Stimulated activated naive B cell treated with anti-CD40 and anti-IgM and Interleukin-4, amounts not matched to agents 10 μg/mL and 1 μg/mL and 100 μg/mL, for 72 hours (primary cell): ENCODE data around the gene COL5A1.
A peak's percentile ranks its signal among the peaks of the same experiment; 100 is the strongest.

Experiments
- ATAC-seq, 2 donors: fragments of 150-1000 bp; cut with Tn5 transposase; replicated peaks; 2 replicates each; pipeline ENCODE4 v1.10.0; 2021; ENCODE audit warnings: moderate library complexity in 1 of 2
- DNase-seq: peaks from one replicate; pipeline ENCODE4 v3.0.0; 2021
- H3K27ac Mint-ChIP-seq: one replicate; pipeline ENCODE4 v1.8.0; 2022; ENCODE audit warnings: mild to moderate bottlenecking, mixed read lengths
- H3K27me3 Mint-ChIP-seq, 2 donors: one replicate each; pipeline ENCODE4 v1.8.0; 2022; ENCODE audit warnings: mixed read lengths in 2 of 2
- H3K36me3 Mint-ChIP-seq, 2 donors: one replicate each; pipeline ENCODE4 v1.8.0; 2022; ENCODE audit warnings: mixed read lengths in 2 of 2, mild to moderate bottlenecking in 1 of 2
- H3K4me1 Mint-ChIP-seq, 2 donors: one replicate each; pipeline ENCODE4 v1.8.0; 2022; ENCODE audit warnings: mixed read lengths in 2 of 2, mild to moderate bottlenecking in 1 of 2
- H3K4me3 Mint-ChIP-seq, 2 donors: one replicate each; pipeline ENCODE4 v1.8.0; 2022; ENCODE audit warnings: mild to moderate bottlenecking in 2 of 2, mixed read lengths in 2 of 2, moderate library complexity in 1 of 2
- H3K9me3 Mint-ChIP-seq, 2 donors: one replicate each; pipeline ENCODE4 v1.8.0; 2022; ENCODE audit warnings: mixed read lengths in 2 of 2, mild to moderate bottlenecking in 1 of 2

COL5A1 gene

GRCh38 chr9:134743853-134744252 is 102.2 kb downstream of the COL5A1 start:
- H3K4me3 Mint-ChIP-seq, result no peak overlapping the region
- H3K4me1 Mint-ChIP-seq, result peaks cover 0 to 8% of the 10 kb centered on the region in 2 donors
- peaks cover 4% of the 10 kb centered on the region in 2 donors for H3K9me3 Mint-ChIP-seq
- DNase-seq, result no peak
- H3K36me3 Mint-ChIP-seq, result no peaks in the 10 kb centered on the region
- ATAC-seq, result no peak
- peaks cover 9 to 10% of the 10 kb centered on the region in 2 donors for H3K27me3 Mint-ChIP-seq
- H3K27ac Mint-ChIP-seq, result no peak overlapping the region

DNA sequence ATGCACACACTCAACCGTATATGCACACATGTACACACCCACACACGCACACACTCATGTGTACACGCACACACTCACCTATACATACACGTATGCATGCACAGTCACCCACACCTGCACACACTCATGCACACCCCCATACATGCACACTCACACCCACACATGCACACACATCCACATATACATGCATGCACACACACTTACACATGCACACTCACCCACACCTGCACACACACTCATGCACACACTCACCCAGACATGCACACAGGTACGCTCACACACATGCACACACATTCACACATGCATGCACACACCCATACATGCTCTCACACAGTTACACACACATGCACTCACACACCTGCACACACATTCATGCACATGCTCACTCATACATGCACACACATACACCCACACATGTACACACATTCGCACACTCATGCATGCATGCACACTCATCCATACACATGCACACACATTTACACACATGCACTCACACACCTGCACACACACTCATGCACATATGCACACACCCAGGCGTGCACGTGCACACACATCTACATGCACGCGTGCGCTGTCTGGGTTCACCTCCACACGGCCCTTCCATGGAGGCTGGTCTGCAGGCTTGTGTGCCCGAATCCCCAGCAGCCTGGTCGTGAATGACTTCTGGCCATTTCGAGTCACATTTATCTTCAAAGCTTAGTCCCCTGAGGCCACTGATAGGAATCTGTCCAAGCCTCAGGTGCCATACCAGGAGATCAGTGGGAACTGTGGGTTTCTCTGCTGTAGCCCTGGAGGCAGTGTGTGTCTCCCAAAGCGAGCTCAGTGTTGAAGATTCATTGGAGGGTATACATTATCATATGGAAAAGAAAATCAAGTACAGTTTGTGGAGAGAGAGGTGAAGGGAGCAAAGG is 103.0 kb downstream of the COL5A1 start:
- no peaks in the 10 kb centered on the region for H3K36me3 Mint-ChIP-seq
- H3K27me3 Mint-ChIP-seq, result peaks cover under 1 to 2% of the 10 kb centered on the region in 2 donors

DNA sequence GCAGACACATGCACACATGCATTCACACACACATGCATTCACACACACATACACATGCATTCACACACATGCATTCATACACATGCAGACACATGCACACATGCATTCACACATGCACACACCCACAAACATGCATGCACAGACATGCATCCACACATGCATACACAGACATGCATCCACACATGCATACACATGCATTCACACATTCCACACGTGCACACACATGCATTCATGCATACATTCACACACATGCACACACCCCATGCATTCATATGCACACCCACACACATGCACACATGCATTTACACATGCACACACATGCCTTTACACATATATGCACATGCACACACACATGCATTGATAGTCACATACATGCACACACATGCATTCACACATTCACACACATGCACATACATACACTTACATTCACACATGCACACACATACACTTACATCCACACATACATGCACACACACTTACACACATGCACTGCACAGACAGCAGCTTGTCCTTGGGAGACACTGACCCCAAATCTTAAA is 106.4 kb downstream of the COL5A1 start:
- H3K4me3 Mint-ChIP-seq, result no peak overlapping the region
- ATAC-seq (no peak), DNase-seq (no peak)
- no peaks in the 10 kb centered on the region for H3K36me3 Mint-ChIP-seq
- peaks cover 4% of the 10 kb centered on the region in 2 donors for H3K9me3 Mint-ChIP-seq
- no peak overlapping the region for H3K27ac Mint-ChIP-seq
- peaks cover 0 to 11% of the 10 kb centered on the region in 2 donors for H3K27me3 Mint-ChIP-seq
- H3K4me1 Mint-ChIP-seq, result peaks cover under 1 to 6% of the 10 kb centered on the region in 2 donors

More for the DNA sequence above, 103.0 kb downstream of the COL5A1 start:
- H3K27ac Mint-ChIP-seq, result no peak overlapping the region
- peaks cover 0 to 3% of the 10 kb centered on the region in 2 donors for H3K4me1 Mint-ChIP-seq
- ATAC-seq, result no peak
- DNase-seq, result no peak
- H3K9me3 Mint-ChIP-seq, result peaks cover 4% of the 10 kb centered on the region in 2 donors
- no peak overlapping the region for H3K4me3 Mint-ChIP-seq

DNA sequence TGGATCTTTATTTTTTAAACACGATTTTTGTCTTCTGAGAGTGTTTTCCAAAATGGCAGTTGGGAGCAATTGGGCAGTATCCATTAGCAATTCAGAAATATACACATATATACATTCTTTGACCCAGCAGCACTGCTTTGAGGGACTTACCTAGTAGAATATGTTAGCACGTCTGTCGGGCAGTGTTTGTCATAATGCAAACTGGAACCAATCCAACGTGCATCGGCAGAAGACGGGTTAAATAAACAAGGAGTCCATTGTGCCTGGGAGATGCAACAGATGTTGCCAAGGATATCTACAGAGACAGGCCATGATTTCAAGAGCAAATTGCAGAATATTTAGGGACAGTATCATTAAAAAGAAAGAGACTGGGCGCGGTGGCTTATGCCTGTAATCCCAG is 107.0 kb downstream of the COL5A1 start:
- no peak overlapping the region for H3K4me3 Mint-ChIP-seq
- peaks cover 4 to 16% of the 10 kb centered on the region in 2 donors for H3K27me3 Mint-ChIP-seq
- no peaks in the 10 kb centered on the region for H3K36me3 Mint-ChIP-seq
- ATAC-seq (no peak), DNase-seq (no peak)
- peaks cover 4% of the 10 kb centered on the region in 2 donors for H3K9me3 Mint-ChIP-seq
- no peak overlapping the region for H3K27ac Mint-ChIP-seq
- peaks cover 5 to 6% of the 10 kb centered on the region in 2 donors for H3K4me1 Mint-ChIP-seq

DNA sequence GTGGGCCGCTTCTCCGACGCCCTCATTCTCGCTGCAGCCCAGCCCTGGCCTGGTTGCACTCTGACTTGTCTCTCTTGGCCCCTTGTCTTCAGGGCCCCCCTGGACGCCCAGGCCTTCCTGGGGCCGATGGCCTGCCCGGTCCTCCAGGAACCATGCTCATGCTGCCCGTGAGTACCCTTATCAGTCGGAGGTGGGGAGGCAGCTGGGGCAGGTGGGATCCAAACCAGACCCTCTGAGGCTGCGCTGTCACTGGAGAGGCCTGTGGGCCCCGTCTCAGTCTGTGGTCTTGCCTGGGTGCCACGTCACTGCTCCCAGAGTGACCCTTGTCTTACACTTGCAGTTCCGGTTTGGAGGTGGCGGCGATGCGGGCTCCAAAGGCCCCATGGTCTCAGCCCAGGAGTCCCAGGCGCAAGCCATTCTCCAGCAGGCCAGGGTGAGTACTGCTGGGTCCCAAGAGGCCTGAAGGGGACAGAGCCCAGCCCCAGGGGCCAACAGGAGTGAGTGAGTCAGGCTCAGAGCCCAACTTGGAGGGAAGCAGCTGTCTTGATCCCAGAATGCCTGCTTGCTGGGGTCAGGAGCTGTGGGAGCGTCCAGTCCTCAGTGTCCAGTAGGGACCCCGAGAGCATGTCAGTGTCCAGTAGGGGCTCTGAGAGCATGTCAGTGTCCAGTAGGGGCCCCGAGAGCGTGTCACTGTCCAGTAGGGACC is 109.0 kb downstream of the COL5A1 start:
- Mint-ChIP-seq H3K27ac (peak overlapping the region; percentile 51), H3K4me3 (no peak overlapping the region), H3K4me1 (peaks cover 5 to 6% of the 10 kb centered on the region in 2 donors), H3K36me3 (no peaks in the 10 kb centered on the region), H3K27me3 (peaks cover 4 to 18% of the 10 kb centered on the region in 2 donors), H3K9me3 (peaks cover 2 to 4% of the 10 kb centered on the region in 2 donors)
- DNase-seq (no peak), ATAC-seq (no peak)

- H3K27ac Mint-ChIP-seq, result no peak overlapping the region
- H3K9me3 Mint-ChIP-seq, result peaks cover 2 to 4% of the 10 kb centered on the region in 2 donors
- H3K4me3 Mint-ChIP-seq, result no peak overlapping the region
- ATAC-seq (no peak), DNase-seq (no peak)
- peaks cover 7 to 27% of the 10 kb centered on the region in 2 donors for H3K27me3 Mint-ChIP-seq
- H3K4me1 Mint-ChIP-seq, result peaks cover 5 to 6% of the 10 kb centered on the region in 2 donors
- H3K36me3 Mint-ChIP-seq, result no peaks in the 10 kb centered on the region
Observed at GRCh38 chr9:134751622-134752021, 110.0 kb downstream of the COL5A1 start.

DNA sequence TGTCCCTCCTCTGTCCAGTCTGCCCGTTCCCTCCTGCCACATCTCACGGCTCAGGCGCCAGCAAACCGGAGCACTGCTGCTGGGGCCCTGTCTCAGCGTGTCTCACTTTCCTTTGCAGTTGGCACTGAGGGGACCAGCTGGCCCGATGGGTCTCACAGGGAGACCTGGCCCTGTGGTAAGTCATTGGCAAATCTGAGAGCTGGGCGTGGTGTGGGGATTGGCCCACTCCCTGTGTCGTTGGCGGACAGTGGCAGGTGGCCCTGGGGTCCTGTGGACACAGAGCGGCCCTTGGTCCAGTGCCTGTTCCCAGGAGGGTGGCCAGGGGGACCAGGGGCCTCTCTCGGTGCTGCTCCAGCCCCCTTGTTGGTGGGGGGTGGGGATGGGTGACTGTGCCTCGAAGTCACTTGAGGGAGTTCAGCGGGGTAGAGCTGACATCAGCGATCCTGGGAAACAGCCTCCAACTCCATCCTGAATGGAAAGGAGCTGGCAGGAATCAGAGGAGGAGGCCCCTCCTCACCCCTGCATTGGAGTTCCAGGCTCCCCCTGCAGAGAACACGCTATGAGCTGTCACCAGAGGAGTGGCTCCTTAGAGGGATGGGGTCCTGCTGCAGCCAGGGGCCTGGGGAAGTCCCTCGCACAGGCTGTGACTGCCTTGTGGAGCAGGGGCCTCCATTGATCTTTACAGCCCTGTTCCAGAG is 111.0 kb downstream of the COL5A1 start:
- H3K4me3 Mint-ChIP-seq, result no peak overlapping the region
- peak overlapping the region; percentile 20 for H3K27ac Mint-ChIP-seq
- peaks cover 7 to 27% of the 10 kb centered on the region in 2 donors for H3K27me3 Mint-ChIP-seq
- DNase-seq (no peak), ATAC-seq (peak in 1 of 2 donors; percentile 10)
- peaks cover 2 to 4% of the 10 kb centered on the region in 2 donors for H3K9me3 Mint-ChIP-seq
- peaks cover 5 to 6% of the 10 kb centered on the region in 2 donors for H3K4me1 Mint-ChIP-seq
- H3K36me3 Mint-ChIP-seq, result no peaks in the 10 kb centered on the region

DNA sequence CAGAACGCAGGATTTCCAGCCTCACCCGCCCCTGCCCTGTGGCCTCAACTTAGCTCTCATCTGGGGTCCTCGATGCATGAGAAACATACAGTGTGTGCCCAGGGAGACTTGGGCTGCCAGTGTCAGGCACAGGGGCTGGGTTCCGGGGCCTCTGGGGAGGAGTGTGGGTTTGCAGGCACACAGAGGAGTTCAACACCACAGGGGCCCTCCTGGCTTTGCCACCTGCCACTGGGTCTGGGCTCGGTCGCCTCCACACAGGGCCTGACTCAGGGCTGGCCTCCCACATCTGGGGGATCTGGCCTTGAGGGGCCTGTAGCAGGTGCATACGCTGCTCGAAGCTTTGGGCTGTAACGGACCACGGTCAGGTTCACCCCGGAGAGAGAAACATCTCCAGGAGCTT is 111.6 kb downstream of the COL5A1 start:
- DNase-seq (no peak), ATAC-seq (peak in 1 of 2 donors; percentile 51)
- peaks cover 7 to 27% of the 10 kb centered on the region in 2 donors for H3K27me3 Mint-ChIP-seq
- H3K4me3 Mint-ChIP-seq, result no peak overlapping the region
- H3K9me3 Mint-ChIP-seq, result peaks cover under 1 to 1% of the 10 kb centered on the region in 2 donors
- H3K4me1 Mint-ChIP-seq, result peaks cover 2 to 5% of the 10 kb centered on the region in 2 donors
- no peak overlapping the region for H3K27ac Mint-ChIP-seq
- H3K36me3 Mint-ChIP-seq, result no peaks in the 10 kb centered on the region

- Mint-ChIP-seq H3K4me3 (no peak overlapping the region), H3K36me3 (no peaks in the 10 kb centered on the region)
Observed at GRCh38 chr9:134755221-134755907, 113.8 kb downstream of the COL5A1 start.

GRCh38 chr9:134756098-134756497 is 114.5 kb downstream of the COL5A1 start:
- Mint-ChIP-seq H3K9me3 (peaks cover 7 to 8% of the 10 kb centered on the region in 2 donors), H3K4me1 (peaks cover 2 to 5% of the 10 kb centered on the region in 2 donors), H3K4me3 (no peak overlapping the region), H3K27me3 (peaks cover 7 to 27% of the 10 kb centered on the region in 2 donors), H3K27ac (no peak overlapping the region), H3K36me3 (no peaks in the 10 kb centered on the region)
- DNase-seq (no peak), ATAC-seq (no peak)

More at GRCh38 chr9:134755221-134755907, 113.8 kb downstream of the COL5A1 start:
- peaks cover 2 to 5% of the 10 kb centered on the region in 2 donors for H3K4me1 Mint-ChIP-seq
- no peak for ATAC-seq
- H3K27me3 Mint-ChIP-seq, result peaks cover 7 to 27% of the 10 kb centered on the region in 2 donors
- no peak overlapping the region for H3K27ac Mint-ChIP-seq
- no peak for DNase-seq
- H3K9me3 Mint-ChIP-seq, result peaks cover 0 to 2% of the 10 kb centered on the region in 2 donors

DNA sequence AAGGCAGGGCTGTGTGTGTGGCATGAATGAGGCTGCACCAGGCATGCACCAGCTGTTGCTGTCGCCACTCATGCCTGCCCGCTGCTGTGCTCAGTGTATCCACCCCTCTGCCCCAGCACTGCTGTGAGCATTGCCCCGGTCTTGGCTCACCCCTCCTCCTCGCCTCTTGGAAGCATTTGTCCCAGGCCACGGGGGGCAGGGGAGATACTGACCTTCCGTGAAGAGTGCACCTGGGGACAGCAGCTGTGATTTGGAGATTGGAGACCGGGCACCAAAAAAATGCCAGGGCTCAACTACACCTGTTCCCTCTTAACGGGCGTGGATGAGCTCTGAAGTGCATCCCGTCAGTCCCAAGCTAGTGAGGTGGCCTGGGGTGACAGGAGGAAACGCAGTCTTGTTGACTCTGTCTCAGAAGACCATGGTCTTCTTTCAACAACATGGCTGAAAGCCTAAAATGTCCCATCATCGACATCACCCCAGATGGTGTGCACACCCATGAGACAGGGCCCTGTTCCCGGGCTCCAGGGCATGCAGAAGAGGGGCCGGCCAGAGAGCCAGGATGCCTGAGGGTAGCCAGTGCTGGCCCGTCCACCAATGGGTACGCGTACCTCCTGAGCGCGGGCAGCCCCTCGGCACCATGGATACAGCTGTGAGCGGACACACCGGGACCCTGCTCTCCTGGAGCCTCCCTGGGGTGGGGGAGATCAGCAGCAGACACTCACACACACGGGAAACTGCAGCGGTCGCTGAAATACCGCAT is 115.8 kb downstream of the COL5A1 start:
- peaks cover 7 to 22% of the 10 kb centered on the region in 2 donors for H3K27me3 Mint-ChIP-seq
- H3K4me3 Mint-ChIP-seq, result no peak overlapping the region
- H3K4me1 Mint-ChIP-seq, result peaks cover under 1 to 5% of the 10 kb centered on the region in 2 donors
- ATAC-seq, result no peak
- H3K9me3 Mint-ChIP-seq, result peaks cover 8 to 10% of the 10 kb centered on the region in 2 donors
- no peak overlapping the region for H3K27ac Mint-ChIP-seq
- no peak for DNase-seq
- H3K36me3 Mint-ChIP-seq, result no peaks in the 10 kb centered on the region

- ATAC-seq (no peak), DNase-seq (no peak)
- H3K4me1 Mint-ChIP-seq, result no peaks in the 10 kb centered on the region
- H3K27ac Mint-ChIP-seq, result no peak overlapping the region
- peaks cover 8 to 10% of the 10 kb centered on the region in 2 donors for H3K9me3 Mint-ChIP-seq
- H3K27me3 Mint-ChIP-seq, result peaks cover 3 to 11% of the 10 kb centered on the region in 2 donors
- no peak overlapping the region for H3K4me3 Mint-ChIP-seq
- no peaks in the 10 kb centered on the region for H3K36me3 Mint-ChIP-seq
Observed at GRCh38 chr9:134758949-134759607, 117.5 kb downstream of the COL5A1 start.
